Mucosa of rectum (tissue), 2 donors: Measurements from ENCODE around the gene CHMP3.

Experiments used
- H3K27ac ChIP-seq, 2 donors: one replicate each; pipeline ENCODE4 v1.7.0; 2013; ENCODE audit warnings: inconsistent platforms in 2 of 2, low read depth in 2 of 2, low read length in 2 of 2
- H3K27me3 ChIP-seq, 2 donors: one replicate each; pipeline ENCODE4 v1.7.0; 2013; ENCODE audit warnings: low read length in 2 of 2; ENCODE audit not compliant: control insufficient read depth in 2 of 2, insufficient read depth in 2 of 2
- H3K36me3 ChIP-seq, 2 donors: one replicate each; pipeline ENCODE4 v1.7.0; 2013; ENCODE audit warnings: low read length in 2 of 2; ENCODE audit not compliant: control insufficient read depth in 2 of 2, insufficient read depth in 2 of 2
- H3K4me1 ChIP-seq, 2 donors: one replicate each; pipeline ENCODE4 v1.7.0; 2013; ENCODE audit warnings: low read length in 2 of 2, mild to moderate bottlenecking in 1 of 2; ENCODE audit not compliant: control insufficient read depth in 2 of 2, insufficient read depth in 2 of 2
- H3K4me3 ChIP-seq, 2 donors: one replicate each; pipeline ENCODE4 v1.7.0; 2013; ENCODE audit warnings: low read length in 2 of 2
- H3K9ac ChIP-seq, 2 donors: one replicate each; pipeline ENCODE4 v1.7.0; 2013; ENCODE audit warnings: low read length in 2 of 2, low read depth in 1 of 2, mild to moderate bottlenecking in 1 of 2
- H3K9me3 ChIP-seq, 2 donors: one replicate each; pipeline ENCODE4 v1.7.0; 2013; ENCODE audit warnings: low read length in 2 of 2; ENCODE audit not compliant: control insufficient read depth in 2 of 2
- donor health status: healthy.
- donor health status: Normal muscosa, but diverticular disease.

Gene CHMP3

GRCh38 chr2:86541334-86541733, 21.9 kb downstream of the CHMP3 start:
- H3K9me3 ChIP-seq = no peaks in the 10 kb centered on the region
- H3K36me3 ChIP-seq = peaks cover 0 to 2% of the 10 kb centered on the region in 2 donors
- H3K4me3 ChIP-seq = no peak overlapping the region
- H3K27me3 ChIP-seq = no peaks in the 10 kb centered on the region
- no peak overlapping the region for H3K9ac ChIP-seq
- no peak overlapping the region for H3K27ac ChIP-seq
- H3K4me1 ChIP-seq = no peaks in the 10 kb centered on the region

- no peak overlapping the region for H3K27ac ChIP-seq
- H3K4me3 ChIP-seq = no peak overlapping the region
- peaks cover 0 to 3% of the 10 kb centered on the region in 2 donors for H3K36me3 ChIP-seq
- H3K27me3 ChIP-seq = no peaks in the 10 kb centered on the region
- no peaks in the 10 kb centered on the region for H3K4me1 ChIP-seq
- no peak overlapping the region for H3K9ac ChIP-seq
- no peaks in the 10 kb centered on the region for H3K9me3 ChIP-seq
Observed at GRCh38 chr2:86533589-86533988, 29.7 kb downstream of the CHMP3 start.

DNA sequence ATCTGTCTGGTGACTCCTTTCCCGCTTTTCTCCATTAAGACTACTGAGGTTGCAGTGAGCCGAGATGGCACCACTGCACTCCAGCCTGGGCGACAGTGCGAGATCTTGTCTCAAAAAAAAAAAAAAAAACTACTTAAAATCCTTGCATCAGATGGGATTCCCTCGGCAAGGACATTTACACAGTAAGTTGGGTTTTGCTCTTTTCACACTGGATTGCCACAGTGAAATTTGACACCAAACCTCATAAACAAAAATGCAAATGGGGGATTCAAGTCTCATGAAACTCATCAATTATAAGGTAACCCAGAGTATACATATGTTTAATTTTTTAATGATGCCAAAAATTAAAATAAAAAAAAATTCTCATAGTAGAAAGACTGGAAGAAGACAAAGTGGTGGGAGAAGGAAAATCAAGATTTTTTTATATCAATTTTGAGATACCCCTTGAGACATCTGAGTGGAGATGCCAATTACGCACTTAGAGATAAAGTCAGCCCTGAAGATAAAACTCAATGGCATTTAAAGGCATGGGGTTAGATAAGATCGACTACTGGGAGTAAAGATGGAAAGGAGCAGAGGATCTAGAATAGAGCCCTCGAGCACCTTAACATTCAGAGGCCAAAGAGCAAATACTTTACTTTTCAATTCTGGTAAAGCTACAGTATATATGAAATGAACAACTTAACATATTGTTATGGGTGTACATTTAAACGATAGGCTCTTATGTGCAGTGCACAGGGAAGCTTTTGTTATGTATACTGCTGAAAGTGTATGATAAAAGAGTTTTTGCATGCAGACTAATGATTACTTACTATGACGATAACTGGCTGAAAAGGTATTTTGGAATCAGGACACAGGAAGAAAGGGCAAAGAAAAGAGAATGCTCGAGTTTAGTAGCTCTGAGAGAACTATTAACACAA, 37.6 kb downstream of the CHMP3 start:
- Histone ChIP-seq H3K9me3 (no peaks in the 10 kb centered on the region), H3K9ac (no peak overlapping the region), H3K27me3 (no peaks in the 10 kb centered on the region), H3K36me3 (peaks cover 9 to 10% of the 10 kb centered on the region in 2 donors), H3K27ac (no peak overlapping the region), H3K4me3 (no peak overlapping the region), H3K4me1 (no peaks in the 10 kb centered on the region)

GRCh38 chr2:86523491-86523890, 39.8 kb downstream of the CHMP3 start:
- no peaks in the 10 kb centered on the region for H3K27me3 ChIP-seq
- H3K4me3 ChIP-seq = no peak overlapping the region
- peaks cover 6 to 14% of the 10 kb centered on the region in 2 donors for H3K36me3 ChIP-seq
- H3K9me3 ChIP-seq = no peaks in the 10 kb centered on the region
- no peak overlapping the region for H3K9ac ChIP-seq
- no peaks in the 10 kb centered on the region for H3K4me1 ChIP-seq
- no peak overlapping the region for H3K27ac ChIP-seq

- Histone ChIP-seq H3K27ac (no peak overlapping the region), H3K4me1 (no peaks in the 10 kb centered on the region), H3K9me3 (no peaks in the 10 kb centered on the region), H3K9ac (no peak overlapping the region), H3K36me3 (peaks cover 0 to 10% of the 10 kb centered on the region in 2 donors), H3K4me3 (no peak overlapping the region), H3K27me3 (no peaks in the 10 kb centered on the region)
Observed at GRCh38 chr2:86522711-86523110, 40.5 kb downstream of the CHMP3 start.

DNA sequence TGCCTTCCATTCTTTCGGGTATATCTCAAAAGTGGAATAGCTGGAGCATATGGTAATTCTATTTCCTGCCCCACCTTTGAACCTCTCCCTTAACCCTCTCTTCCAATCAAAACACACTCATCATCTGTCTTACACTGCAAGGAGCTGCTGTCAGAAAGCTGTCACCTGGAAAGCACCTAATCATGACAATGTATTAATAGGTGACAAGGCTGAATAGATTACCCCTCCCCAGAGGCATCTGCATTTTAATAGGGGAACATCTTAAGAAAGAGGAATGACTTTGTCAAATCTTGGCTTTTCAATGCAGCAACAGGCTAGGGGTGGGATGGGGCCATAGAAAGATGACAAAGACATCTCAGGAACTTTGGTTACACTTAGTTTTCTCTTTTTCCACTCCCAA, 41.3 kb downstream of the CHMP3 start:
- Histone ChIP-seq H3K27me3 (no peaks in the 10 kb centered on the region), H3K9ac (no peak overlapping the region), H3K4me1 (no peaks in the 10 kb centered on the region), H3K27ac (no peak overlapping the region), H3K36me3 (peaks cover 0 to 10% of the 10 kb centered on the region in 2 donors), H3K4me3 (no peak overlapping the region), H3K9me3 (no peaks in the 10 kb centered on the region)

GRCh38 chr2:86520153-86520552, 43.1 kb downstream of the CHMP3 start:
- H3K27me3 ChIP-seq = no peaks in the 10 kb centered on the region
- no peak overlapping the region for H3K4me3 ChIP-seq
- H3K36me3 ChIP-seq = peaks cover 0 to 7% of the 10 kb centered on the region in 2 donors
- H3K9ac ChIP-seq = no peak overlapping the region
- no peaks in the 10 kb centered on the region for H3K4me1 ChIP-seq
- H3K27ac ChIP-seq = no peak overlapping the region
- no peaks in the 10 kb centered on the region for H3K9me3 ChIP-seq

- Histone ChIP-seq H3K4me3 (no peak overlapping the region), H3K36me3 (peaks cover 0 to 7% of the 10 kb centered on the region in 2 donors), H3K9me3 (no peaks in the 10 kb centered on the region), H3K9ac (no peak overlapping the region), H3K27me3 (no peaks in the 10 kb centered on the region), H3K4me1 (no peaks in the 10 kb centered on the region), H3K27ac (no peak overlapping the region)
Observed at GRCh38 chr2:86519349-86519748, 43.9 kb downstream of the CHMP3 start.

GRCh38 chr2:86518481-86518880, 44.8 kb downstream of the CHMP3 start:
- Histone ChIP-seq H3K9ac (no peak overlapping the region), H3K4me3 (no peak overlapping the region), H3K27ac (no peak overlapping the region)

GRCh38 chr2:86513948-86514660, 49.1 kb downstream of the CHMP3 start:
- H3K27me3 ChIP-seq = no peaks in the 10 kb centered on the region
- H3K9me3 ChIP-seq = no peaks in the 10 kb centered on the region
- H3K4me3 ChIP-seq = no peak overlapping the region
- H3K27ac ChIP-seq = no peak overlapping the region
- H3K9ac ChIP-seq = no peak overlapping the region
- H3K4me1 ChIP-seq = no peaks in the 10 kb centered on the region
- peaks cover 8 to 15% of the 10 kb centered on the region in 2 donors for H3K36me3 ChIP-seq

More at GRCh38 chr2:86518481-86518880, 44.8 kb downstream of the CHMP3 start:
- Histone ChIP-seq H3K4me1 (no peaks in the 10 kb centered on the region), H3K9me3 (no peaks in the 10 kb centered on the region), H3K27me3 (no peaks in the 10 kb centered on the region), H3K36me3 (peaks cover 0 to 4% of the 10 kb centered on the region in 2 donors)
